Measurements from ENCODE around the gene PRF1. TPM values are rescaled to one million over a fixed set of nuclear protein-coding genes. Genes with fewer than 3 reads are reported as not detected.

PRF1 gene
- total and polyA plus RNA-seq, 2 donors (not counting 1 experiment from before 2014, with no cell fraction given) = not detected

DNA sequence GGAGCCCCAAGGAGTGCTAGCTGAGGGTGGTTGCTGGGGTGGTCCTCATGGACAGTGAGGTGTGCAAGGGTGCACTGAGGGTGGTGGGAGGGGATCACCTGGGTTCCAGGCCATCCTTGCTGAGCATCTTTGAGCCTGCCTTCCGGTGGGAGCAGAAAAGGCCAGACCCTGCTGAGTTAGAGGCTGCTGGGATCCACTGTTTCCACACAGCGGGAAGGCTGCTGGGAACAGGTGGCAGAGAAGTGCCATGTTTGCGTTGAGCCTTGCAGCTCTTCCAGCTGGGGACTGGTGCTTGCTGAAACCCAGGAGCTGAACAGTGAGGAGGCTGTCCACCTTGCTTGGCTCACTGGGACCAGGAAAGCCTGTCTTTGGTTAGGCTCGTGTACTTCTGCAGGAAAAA lies 34.9 kb downstream of the PRF1 start:
- Histone ChIP-seq H3K27ac (ENCODE audit: insufficient read depth, low read length) (no peak overlapping the region), H3K4me1 (ENCODE audit: control insufficient read depth, extremely low read depth, insufficient read depth, low read length) (no peaks in the 10 kb centered on the region), H3K4me3 (replicated peaks in 1 of 4; ENCODE audit: control extremely low read depth in 1 of 4, insufficient read depth in 1 of 4, low read depth in 3 of 4, low read length in 4 of 4) (no peak overlapping the region), H3K36me3 (ENCODE audit: control insufficient read depth, insufficient read depth, low read length) (no peaks in the 10 kb centered on the region), H3K27me3 (ENCODE audit: control insufficient read depth, insufficient read depth, low read length) (no peaks in the 10 kb centered on the region), H3K9me3 (ENCODE audit: control insufficient read depth, insufficient read depth, low read depth, low read length) (no peaks in the 10 kb centered on the region), H3K9ac (ENCODE audit: insufficient read depth, low read length) (no peak overlapping the region), H3K79me2 (ENCODE audit: control insufficient read depth, insufficient read depth, low read length) (no peaks in the 10 kb centered on the region), H2AFZ (ENCODE audit: low read length) (no peak overlapping the region), H4K20me1 (ENCODE audit: control insufficient read depth, extremely low read depth, insufficient read depth, low read length) (no peaks in the 10 kb centered on the region), H3K4me2 (ENCODE audit: extremely low read depth, insufficient read depth, low read length) (no peak overlapping the region)
- TF ChIP-seq EZH2 (IDR thresholded peaks at IDR 0.05; ENCODE audit: low read length, missing control alignments) (no peak), CTCF (conservative IDR thresholded peaks at IDR 0.05 in 1 of 2, IDR thresholded peaks at IDR 0.05 in 1 of 2; ENCODE audit: low read depth in 1 of 2, low read length in 2 of 2) (no peak)
- no peak for DNase-seq (ENCODE audit: low read depth in 2 of 2)

GRCh38 chr10:70566515-70567290 lies 35.8 kb downstream of the PRF1 start:
- no peak overlapping the region for H2AFZ ChIP-seq (ENCODE audit: low read length)
- no peaks in the 10 kb centered on the region for H4K20me1 ChIP-seq (ENCODE audit: control insufficient read depth, extremely low read depth, insufficient read depth, low read length)
- no peak overlapping the region for H3K4me2 ChIP-seq (ENCODE audit: extremely low read depth, insufficient read depth, low read length)
- TF ChIP-seq EZH2 (IDR thresholded peaks at IDR 0.05; ENCODE audit: low read length, missing control alignments) (no peak), CTCF (conservative IDR thresholded peaks at IDR 0.05 in 1 of 2, IDR thresholded peaks at IDR 0.05 in 1 of 2; ENCODE audit: low read depth in 1 of 2, low read length in 2 of 2) (no peak)
- no peaks in the 10 kb centered on the region for H3K27me3 ChIP-seq (ENCODE audit: control insufficient read depth, insufficient read depth, low read length)
- H3K36me3 ChIP-seq (ENCODE audit: control insufficient read depth, insufficient read depth, low read length) = no peaks in the 10 kb centered on the region
- no peaks in the 10 kb centered on the region for H3K79me2 ChIP-seq (ENCODE audit: control insufficient read depth, insufficient read depth, low read length)
- no peak overlapping the region for H3K27ac ChIP-seq (ENCODE audit: insufficient read depth, low read length)
- DNase-seq (ENCODE audit: low read depth in 2 of 2) = no peak
- no peaks in the 10 kb centered on the region for H3K9me3 ChIP-seq (ENCODE audit: control insufficient read depth, insufficient read depth, low read depth, low read length)
- no peak overlapping the region for H3K9ac ChIP-seq (ENCODE audit: insufficient read depth, low read length)
- no peak overlapping the region for H3K4me3 ChIP-seq (replicated peaks in 1 of 4; ENCODE audit: control extremely low read depth in 1 of 4, insufficient read depth in 1 of 4, low read depth in 3 of 4, low read length in 4 of 4)
- no peaks in the 10 kb centered on the region for H3K4me1 ChIP-seq (ENCODE audit: control insufficient read depth, extremely low read depth, insufficient read depth, low read length)

- DNase-seq (ENCODE audit: low read depth in 2 of 2) = no peak
- Histone ChIP-seq H3K9me3 (ENCODE audit: control insufficient read depth, insufficient read depth, low read depth, low read length) (no peaks in the 10 kb centered on the region), H3K27me3 (ENCODE audit: control insufficient read depth, insufficient read depth, low read length) (no peaks in the 10 kb centered on the region), H3K4me2 (ENCODE audit: extremely low read depth, insufficient read depth, low read length) (no peak overlapping the region), H3K4me3 (replicated peaks in 1 of 4; ENCODE audit: control extremely low read depth in 1 of 4, insufficient read depth in 1 of 4, low read depth in 3 of 4, low read length in 4 of 4) (no peak overlapping the region), H3K27ac (ENCODE audit: insufficient read depth, low read length) (no peak overlapping the region), H3K9ac (ENCODE audit: insufficient read depth, low read length) (no peak overlapping the region), H4K20me1 (ENCODE audit: control insufficient read depth, extremely low read depth, insufficient read depth, low read length) (no peaks in the 10 kb centered on the region), H3K79me2 (ENCODE audit: control insufficient read depth, insufficient read depth, low read length) (no peaks in the 10 kb centered on the region), H2AFZ (ENCODE audit: low read length) (no peak overlapping the region), H3K36me3 (ENCODE audit: control insufficient read depth, insufficient read depth, low read length) (no peaks in the 10 kb centered on the region), H3K4me1 (ENCODE audit: control insufficient read depth, extremely low read depth, insufficient read depth, low read length) (no peaks in the 10 kb centered on the region)
- TF ChIP-seq CTCF (conservative IDR thresholded peaks at IDR 0.05 in 1 of 2, IDR thresholded peaks at IDR 0.05 in 1 of 2; ENCODE audit: low read depth in 1 of 2, low read length in 2 of 2) = no peak
Observed at GRCh38 chr10:70565556-70566514, 36.7 kb downstream of the PRF1 start.
